ENCODE results near the gene P2RY8. TPM values are rescaled to one million over a fixed set of nuclear protein-coding genes. Genes with fewer than 3 reads are reported as not detected.
"Not testable (repeated sequence)": the region's sequence is repeated elsewhere in the genome, so short reads cannot be mapped to it uniquely, and the experiment has no call there.

P2RY8 gene
- total RNA-seq, 1 experiment from 2014 or later: 0.44 TPM

DNA sequence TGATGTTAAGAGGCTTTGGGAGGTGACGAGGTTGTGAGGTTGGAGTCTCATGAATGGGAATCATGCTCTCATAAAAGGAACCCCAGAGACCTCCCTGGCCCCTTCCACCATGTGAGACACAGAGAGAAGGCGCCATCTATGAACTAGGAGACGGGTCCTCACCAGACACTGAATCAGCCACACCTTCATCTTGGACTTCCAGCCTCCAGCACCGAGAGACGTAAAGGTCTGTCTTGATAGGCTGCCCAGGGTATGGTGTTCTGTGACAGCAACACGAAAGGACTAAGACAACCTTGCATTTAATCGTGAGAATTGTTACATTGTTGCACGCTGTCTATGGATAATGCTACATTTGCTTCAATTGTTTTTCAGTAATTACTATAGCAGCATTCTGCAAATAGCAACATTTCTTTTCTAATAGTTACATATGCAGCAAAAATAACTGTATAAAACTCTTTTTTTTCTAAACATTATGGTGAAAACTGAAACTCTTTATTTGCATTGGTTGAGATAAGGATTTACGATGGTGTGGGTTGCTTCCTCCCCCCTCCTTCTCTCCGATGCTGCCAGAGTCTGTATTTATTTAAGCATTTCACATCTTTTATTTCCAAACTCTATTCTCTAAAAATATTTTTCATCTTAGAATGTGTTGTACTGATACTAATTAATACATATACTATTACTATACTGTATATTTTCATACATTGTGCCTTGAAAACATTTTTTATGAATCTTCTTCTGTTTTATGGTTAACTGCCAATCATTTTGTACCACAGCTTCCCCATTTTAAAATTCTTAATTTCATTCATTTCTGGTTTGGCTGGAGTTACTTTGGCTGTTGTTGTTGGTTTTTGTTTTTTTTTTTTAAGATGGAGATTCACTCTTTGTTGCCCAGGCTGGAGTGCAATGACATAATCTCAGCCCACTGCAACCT is 28.0 kb upstream of the P2RY8 start:
- Histone ChIP-seq H3K9me3 (ENCODE audit: control insufficient read depth in 1 of 2, insufficient read depth in 1 of 2, low read depth in 1 of 2, low read length in 2 of 2) (no peaks in the 10 kb centered on the region), H3K4me3 (replicated peaks in 1 of 2; ENCODE audit: low read depth in 1 of 2, low read length in 2 of 2) (no peak overlapping the region), H4K20me1 (ENCODE audit: insufficient read depth) (no peaks in the 10 kb centered on the region), H3K4me2 (ENCODE audit: low read length) (no peak overlapping the region), H3K27ac (ENCODE audit: low read depth, low read length) (no peak overlapping the region), H3K4me1 (ENCODE audit: control insufficient read depth in 1 of 2, insufficient read depth in 2 of 2, low read length in 2 of 2) (no peaks in the 10 kb centered on the region), H3K36me3 (ENCODE audit: control insufficient read depth in 1 of 2, insufficient read depth in 2 of 2, low read length in 2 of 2) (no peaks in the 10 kb centered on the region), H2AFZ (ENCODE audit: low read depth, low read length, poor library complexity, severe bottlenecking) (no peak overlapping the region), H3K9ac (ENCODE audit: low read length) (no peak overlapping the region), H3K9me2 (ENCODE audit: insufficient read depth) (no peaks in the 10 kb centered on the region), H3K27me3 (ENCODE audit: insufficient read depth, low read length) (no peaks in the 10 kb centered on the region), H3K79me2 (ENCODE audit: insufficient read depth, low read length) (no peaks in the 10 kb centered on the region)
- intact Hi-C loops (cut with micrococcal nuclease): no loop called here
- POLR2A ChIA-PET: no interaction called here
- ATAC-seq (no peak), DNase-seq (ENCODE audit: low read depth, low spot score) (no peak)
- RAD21 ChIA-PET (ENCODE audit: low non-redundant PET in 1 of 2, low total read pairs in 2 of 2, uncharacterized antibody in 2 of 2, unreplicated experiment in 2 of 2): no interaction called here
- BruUV-seq (replicated peaks): no TSS peak
- TF ChIP-seq, protein P1, sequence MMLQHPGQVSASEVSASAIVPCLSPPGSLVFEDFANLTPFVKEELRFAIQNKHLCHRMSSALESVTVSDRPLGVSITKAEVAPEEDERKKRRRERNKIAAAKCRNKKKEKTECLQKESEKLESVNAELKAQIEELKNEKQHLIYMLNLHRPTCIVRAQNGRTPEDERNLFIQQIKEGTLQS (IDR thresholded peaks at IDR 0.05): no peak
- TF ChIP-seq, protein P2, sequence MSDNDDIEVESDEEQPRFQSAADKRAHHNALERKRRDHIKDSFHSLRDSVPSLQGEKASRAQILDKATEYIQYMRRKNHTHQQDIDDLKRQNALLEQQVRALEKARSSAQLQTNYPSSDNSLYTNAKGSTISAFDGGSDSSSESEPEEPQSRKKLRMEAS (IDR thresholded peaks at IDR 0.05): no peak
- TF ChIP-seq, protein P3, sequence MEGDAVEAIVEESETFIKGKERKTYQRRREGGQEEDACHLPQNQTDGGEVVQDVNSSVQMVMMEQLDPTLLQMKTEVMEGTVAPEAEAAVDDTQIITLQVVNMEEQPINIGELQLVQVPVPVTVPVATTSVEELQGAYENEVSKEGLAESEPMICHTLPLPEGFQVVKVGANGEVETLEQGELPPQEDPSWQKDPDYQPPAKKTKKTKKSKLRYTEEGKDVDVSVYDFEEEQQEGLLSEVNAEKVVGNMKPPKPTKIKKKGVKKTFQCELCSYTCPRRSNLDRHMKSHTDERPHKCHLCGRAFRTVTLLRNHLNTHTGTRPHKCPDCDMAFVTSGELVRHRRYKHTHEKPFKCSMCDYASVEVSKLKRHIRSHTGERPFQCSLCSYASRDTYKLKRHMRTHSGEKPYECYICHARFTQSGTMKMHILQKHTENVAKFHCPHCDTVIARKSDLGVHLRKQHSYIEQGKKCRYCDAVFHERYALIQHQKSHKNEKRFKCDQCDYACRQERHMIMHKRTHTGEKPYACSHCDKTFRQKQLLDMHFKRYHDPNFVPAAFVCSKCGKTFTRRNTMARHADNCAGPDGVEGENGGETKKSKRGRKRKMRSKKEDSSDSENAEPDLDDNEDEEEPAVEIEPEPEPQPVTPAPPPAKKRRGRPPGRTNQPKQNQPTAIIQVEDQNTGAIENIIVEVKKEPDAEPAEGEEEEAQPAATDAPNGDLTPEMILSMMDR (IDR thresholded peaks at IDR 0.05 in 2 of 3, conservative IDR thresholded peaks at IDR 0.05 in 1 of 3; ENCODE audit: borderline replicate concordance in 1 of 3, insufficient read depth in 1 of 3, low read depth in 2 of 3, low read length in 2 of 3): no peak
- TF ChIP-seq SIN3A (IDR thresholded peaks at IDR 0.05; ENCODE audit: low read depth): no peak
- TF ChIP-seq FOSL1 (IDR thresholded peaks at IDR 0.05; ENCODE audit: low read depth): no peak
- no peak for TF ChIP-seq CEBPB (IDR thresholded peaks at IDR 0.05; ENCODE audit: low read depth)
- TF ChIP-seq POLR2AphosphoS5 (IDR thresholded peaks at IDR 0.05; ENCODE audit: low read depth, low read length): no peak
- TF ChIP-seq SRF (IDR thresholded peaks at IDR 0.05; ENCODE audit: low read depth): no peak
- no peak for TF ChIP-seq JUND (IDR thresholded peaks at IDR 0.05)
- TF ChIP-seq, protein P4, sequence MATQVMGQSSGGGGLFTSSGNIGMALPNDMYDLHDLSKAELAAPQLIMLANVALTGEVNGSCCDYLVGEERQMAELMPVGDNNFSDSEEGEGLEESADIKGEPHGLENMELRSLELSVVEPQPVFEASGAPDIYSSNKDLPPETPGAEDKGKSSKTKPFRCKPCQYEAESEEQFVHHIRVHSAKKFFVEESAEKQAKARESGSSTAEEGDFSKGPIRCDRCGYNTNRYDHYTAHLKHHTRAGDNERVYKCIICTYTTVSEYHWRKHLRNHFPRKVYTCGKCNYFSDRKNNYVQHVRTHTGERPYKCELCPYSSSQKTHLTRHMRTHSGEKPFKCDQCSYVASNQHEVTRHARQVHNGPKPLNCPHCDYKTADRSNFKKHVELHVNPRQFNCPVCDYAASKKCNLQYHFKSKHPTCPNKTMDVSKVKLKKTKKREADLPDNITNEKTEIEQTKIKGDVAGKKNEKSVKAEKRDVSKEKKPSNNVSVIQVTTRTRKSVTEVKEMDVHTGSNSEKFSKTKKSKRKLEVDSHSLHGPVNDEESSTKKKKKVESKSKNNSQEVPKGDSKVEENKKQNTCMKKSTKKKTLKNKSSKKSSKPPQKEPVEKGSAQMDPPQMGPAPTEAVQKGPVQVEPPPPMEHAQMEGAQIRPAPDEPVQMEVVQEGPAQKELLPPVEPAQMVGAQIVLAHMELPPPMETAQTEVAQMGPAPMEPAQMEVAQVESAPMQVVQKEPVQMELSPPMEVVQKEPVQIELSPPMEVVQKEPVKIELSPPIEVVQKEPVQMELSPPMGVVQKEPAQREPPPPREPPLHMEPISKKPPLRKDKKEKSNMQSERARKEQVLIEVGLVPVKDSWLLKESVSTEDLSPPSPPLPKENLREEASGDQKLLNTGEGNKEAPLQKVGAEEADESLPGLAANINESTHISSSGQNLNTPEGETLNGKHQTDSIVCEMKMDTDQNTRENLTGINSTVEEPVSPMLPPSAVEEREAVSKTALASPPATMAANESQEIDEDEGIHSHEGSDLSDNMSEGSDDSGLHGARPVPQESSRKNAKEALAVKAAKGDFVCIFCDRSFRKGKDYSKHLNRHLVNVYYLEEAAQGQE (IDR thresholded peaks at IDR 0.05; ENCODE audit: low read depth): no peak
- no peak for TF ChIP-seq ZNF274 (IDR thresholded peaks at IDR 0.05; ENCODE audit: low read depth, low read length)
- no peak for TF ChIP-seq RAD21 (IDR thresholded peaks at IDR 0.05; ENCODE audit: low read depth)
- TF ChIP-seq ZFX (IDR thresholded peaks at IDR 0.05): no peak
- CTCF ChIA-PET: no interaction called here

DNA sequence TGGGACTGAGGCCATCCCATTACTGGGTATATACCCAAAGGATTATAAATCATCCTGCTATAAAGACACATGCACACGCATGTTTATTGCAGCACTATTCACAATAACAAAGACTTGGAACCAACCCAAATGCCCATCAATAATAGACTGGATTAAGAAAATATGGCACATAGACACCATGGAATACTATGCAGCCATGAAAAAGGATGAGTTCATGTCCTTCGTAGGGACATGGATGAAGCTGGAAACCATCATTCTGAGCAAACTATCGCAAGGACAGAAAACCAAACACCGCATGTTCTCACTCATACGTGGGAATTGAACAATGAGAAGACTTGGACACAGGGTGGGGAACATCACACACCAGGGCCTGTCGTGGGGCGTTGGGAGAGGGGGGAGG is 27.1 kb upstream of the P2RY8 start:
- DNase-seq (ENCODE audit: low read depth, low spot score); H3K9ac ChIP-seq (ENCODE audit: low read length); BruUV-seq (replicated peaks); H3K79me2 ChIP-seq (ENCODE audit: insufficient read depth, low read length); H3K27me3 ChIP-seq (ENCODE audit: insufficient read depth, low read length); H3K4me2 ChIP-seq (ENCODE audit: low read length); H3K9me2 ChIP-seq (ENCODE audit: insufficient read depth); H3K4me1 ChIP-seq (ENCODE audit: control insufficient read depth in 1 of 2, insufficient read depth in 2 of 2, low read length in 2 of 2); H2AFZ ChIP-seq (ENCODE audit: low read depth, low read length, poor library complexity, severe bottlenecking); H3K27ac ChIP-seq (ENCODE audit: low read depth, low read length); POLR2A ChIA-PET; RAD21 ChIA-PET (ENCODE audit: low non-redundant PET in 1 of 2, low total read pairs in 2 of 2, uncharacterized antibody in 2 of 2, unreplicated experiment in 2 of 2); H3K4me3 ChIP-seq (replicated peaks in 1 of 2; ENCODE audit: low read depth in 1 of 2, low read length in 2 of 2); CTCF ChIA-PET; intact Hi-C loops (cut with micrococcal nuclease); ATAC-seq; H3K36me3 ChIP-seq (ENCODE audit: control insufficient read depth in 1 of 2, insufficient read depth in 2 of 2, low read length in 2 of 2); H4K20me1 ChIP-seq (ENCODE audit: insufficient read depth); H3K9me3 ChIP-seq (ENCODE audit: control insufficient read depth in 1 of 2, insufficient read depth in 1 of 2, low read depth in 1 of 2, low read length in 2 of 2): not testable (repeated sequence)

All from HCT116 (cell line).